GM21367 (cell line): ENCODE measurements around the gene TAL1.

Experiments used
- ATAC-seq: cut with Tn5 transposase; IDR thresholded peaks from one replicate; pipeline ENCODE4 v1.9.1; 2021; ENCODE audit not compliant: unreplicated experiment

TAL1 gene

GRCh38 chr1:47229886-47230691 lies 1.9 kb downstream of the TAL1 start:
- no peak for ATAC-seq

- no peak for ATAC-seq
These were observed 2.8 kb downstream of the TAL1 start for GRCh38 chr1:47229031-47229885.

- ATAC-seq = no peak
These were observed 3.4 kb downstream of the TAL1 start for GRCh38 chr1:47228644-47229030.

GRCh38 chr1:47227341-47228232 lies 4.4 kb downstream of the TAL1 start:
- no peak for ATAC-seq

GRCh38 chr1:47226839-47227215 lies 5.2 kb downstream of the TAL1 start:
- no peak for ATAC-seq

GRCh38 chr1:47226121-47226838 lies 5.7 kb downstream of the TAL1 start:
- no peak for ATAC-seq

GRCh38 chr1:47225430-47226100 lies 6.5 kb downstream of the TAL1 start:
- no peak for ATAC-seq

- no peak for ATAC-seq
These were observed 7.2 kb downstream of the TAL1 start for GRCh38 chr1:47224676-47225399.

- no peak for ATAC-seq
These were observed 7.9 kb downstream of the TAL1 start for GRCh38 chr1:47223921-47224675.

- ATAC-seq = no peak
These were observed 8.7 kb downstream of the TAL1 start for GRCh38 chr1:47223174-47223920.

- no peak for ATAC-seq
These were observed 9.5 kb downstream of the TAL1 start for GRCh38 chr1:47222476-47222875.

- ATAC-seq = no peak
These were observed 12.3 kb downstream of the TAL1 start for GRCh38 chr1:47219590-47220220.

GRCh38 chr1:47219001-47219400 lies 13.0 kb downstream of the TAL1 start:
- no peak for ATAC-seq

- no peak for ATAC-seq
These were observed 15.6 kb downstream of the TAL1 start for GRCh38 chr1:47216278-47217059.

- ATAC-seq = no peak
These were observed 16.3 kb downstream of the TAL1 start for GRCh38 chr1:47215713-47216112.

GRCh38 chr1:47214549-47214948 lies 17.5 kb downstream of the TAL1 start:
- no peak for ATAC-seq
